ENCODE data around the gene ADPRHL1. TPM values are rescaled to one million over a fixed set of nuclear protein-coding genes. Genes with fewer than 3 reads are reported as not detected.
A peak's percentile ranks its signal among the peaks of the same experiment; 100 is the strongest.

ADPRHL1 gene
- 130 TPM for total RNA-seq

- DNase-seq = peak; percentile 86
Observed at GRCh38 chr13:113452942-113453901, at the start of gene ADPRHL1. ADPRHL1 (minus strand) TSS chr13:113453488; CDS start chr13:113453437, 51 bp downstream.

- DNase-seq = no peak
Observed at GRCh38 chr13:113502686-113503085, 49.4 kb upstream of the ADPRHL1 start.

GRCh38 chr13:113500530-113501265 lies 47.4 kb upstream of the ADPRHL1 start:
- DNase-seq = no peak

- DNase-seq = no peak
Observed at GRCh38 chr13:113499936-113500335, 46.6 kb upstream of the ADPRHL1 start.

GRCh38 chr13:113498905-113499304 lies 45.6 kb upstream of the ADPRHL1 start:
- no peak for DNase-seq

GRCh38 chr13:113497217-113497616 lies 43.9 kb upstream of the ADPRHL1 start:
- no peak for DNase-seq

GRCh38 chr13:113495494-113496210 lies 42.4 kb upstream of the ADPRHL1 start:
- peak; percentile 32 for DNase-seq

- DNase-seq = peak; percentile 64
Observed at GRCh38 chr13:113493315-113493951, 40.1 kb upstream of the ADPRHL1 start.

GRCh38 chr13:113491982-113492381 lies 38.7 kb upstream of the ADPRHL1 start:
- DNase-seq = no peak

- DNase-seq = peak; percentile 41
Observed at GRCh38 chr13:113491418-113491883, 38.2 kb upstream of the ADPRHL1 start.

- peak; percentile 97 for DNase-seq
Observed at GRCh38 chr13:113490496-113491417, 37.5 kb upstream of the ADPRHL1 start, which contains the start of gene DCUN1D2. DCUN1D2 (minus strand) TSS chr13:113490711; CDS start chr13:113490669, 42 bp downstream.

- peak; percentile 47 for DNase-seq
Observed at GRCh38 chr13:113489549-113490495, 36.5 kb upstream of the ADPRHL1 start.

- DNase-seq = no peak
Observed at GRCh38 chr13:113489171-113489548, 35.9 kb upstream of the ADPRHL1 start.

- DNase-seq = no peak
Observed at GRCh38 chr13:113488283-113488682, 35.0 kb upstream of the ADPRHL1 start.

- DNase-seq = no peak
Observed at GRCh38 chr13:113486698-113487097, 33.4 kb upstream of the ADPRHL1 start.

- DNase-seq = no peak
Observed at GRCh38 chr13:113485545-113485944, 32.3 kb upstream of the ADPRHL1 start.

- no peak for DNase-seq
Observed at GRCh38 chr13:113483504-113484293, 30.4 kb upstream of the ADPRHL1 start.

GRCh38 chr13:113483081-113483480 lies 29.8 kb upstream of the ADPRHL1 start:
- DNase-seq = no peak

- DNase-seq = no peak
Observed at GRCh38 chr13:113479179-113479578, 25.9 kb upstream of the ADPRHL1 start.

All from tongue (tissue), 2 donors.